WTC11 (cell line): ENCODE measurements around the gene LMO3. TPM values are rescaled to one million over a fixed set of nuclear protein-coding genes. Genes with fewer than 3 reads are reported as not detected.

Source experiments
- ATAC-seq: fragments of 200-7000 bp; cut with Tn5 transposase; 2 replicates; pipeline ENCODE4 v1.10.0; 2021; ENCODE audit warnings: mild to moderate bottlenecking, moderate library complexity
- CTCF ChIA-PET: fragments of 300-600 bp; sonication (Branson Sonifier 250); formaldehyde crosslinking; loops from one replicate; lab custom pipeline; 2021; ENCODE audit warnings: antibody characterized with exemption; lab: Charles Lee
- POLR2A ChIA-PET: fragments of 350-600 bp; sonication (Branson Sonifier 250); formaldehyde crosslinking; loops from one replicate; lab custom pipeline; 2021; ENCODE audit warnings: antibody characterized with exemption; lab: Charles Lee
- DNase-seq: peaks from one replicate; pipeline ENCODE4 v3.0.0; 2021; ENCODE audit warnings: low spot score
- H3K27ac Mint-ChIP-seq: 2 replicates; pipeline ENCODE4 v1.8.0; 2021; ENCODE audit warnings: mixed read lengths
- H3K27me3 Mint-ChIP-seq: 2 replicates; pipeline ENCODE4 v1.8.0; 2021; ENCODE audit warnings: low read depth, mild to moderate bottlenecking, moderate library complexity, mixed read lengths
- H3K36me3 Mint-ChIP-seq: 2 replicates; pipeline ENCODE4 v1.8.0; 2021; ENCODE audit warnings: mixed read lengths
- H3K4me1 Mint-ChIP-seq: 2 replicates; pipeline ENCODE4 v1.8.0; 2022; ENCODE audit warnings: mixed read lengths
- H3K4me3 Mint-ChIP-seq: 2 replicates; pipeline ENCODE4 v1.8.0; 2021; ENCODE audit warnings: mild to moderate bottlenecking, moderate library complexity, mixed read lengths
- H3K9me3 Mint-ChIP-seq: 2 replicates; pipeline ENCODE4 v1.8.0; 2021; ENCODE audit warnings: mixed read lengths
- ATF1 ChIP-seq: sonication (generic); formaldehyde crosslinking; IDR thresholded peaks from 2 replicates; pipeline ENCODE4 v1.8.1; 2023; ENCODE audit warnings: mild to moderate bottlenecking, moderate library complexity, missing genetic modification reagents
- CBFB ChIP-seq: sonication (generic); formaldehyde crosslinking; IDR thresholded peaks from 2 replicates; pipeline ENCODE4 v1.8.1; 2022; ENCODE audit warnings: mild to moderate bottlenecking, low read depth, missing genetic modification reagents
- CREM ChIP-seq: sonication (generic); formaldehyde crosslinking; IDR thresholded peaks from 2 replicates; pipeline ENCODE4 v1.8.1; 2022; ENCODE audit warnings: mild to moderate bottlenecking, missing genetic modification reagents, moderate library complexity
- EMX1 ChIP-seq: fragments of 250-450 bp; sonication (Bioruptor Pico); IDR thresholded peaks from 2 replicates; pipeline ENCODE4 v1.8.0; 2021; ENCODE audit warnings: mild to moderate bottlenecking
- FOXK1 ChIP-seq: sonication (generic); formaldehyde crosslinking; IDR thresholded peaks from 2 replicates; pipeline ENCODE4 v1.8.0; 2022; ENCODE audit warnings: mild to moderate bottlenecking, moderate library complexity, missing genetic modification reagents
- GTF2I ChIP-seq: fragments of 250-450 bp; sonication (Bioruptor Pico); conservative IDR thresholded peaks from 2 replicates; pipeline ENCODE4 v1.4.0; 2021; ENCODE audit warnings: mild to moderate bottlenecking
- KAT7 ChIP-seq: sonication (generic); formaldehyde crosslinking; IDR thresholded peaks from 2 replicates; pipeline ENCODE4 v1.8.1; 2023; ENCODE audit warnings: missing genetic modification reagents, mild to moderate bottlenecking, borderline replicate concordance
- NR1H2 ChIP-seq: sonication (generic); formaldehyde crosslinking; IDR thresholded peaks from 2 replicates; pipeline ENCODE4 v1.9.0; 2021; ENCODE audit warnings: mild to moderate bottlenecking, moderate library complexity, missing genetic modification reagents
- NR2C2 ChIP-seq: sonication (generic); formaldehyde crosslinking; IDR thresholded peaks from 2 replicates; pipeline ENCODE4 v1.8.0; 2022; ENCODE audit warnings: mild to moderate bottlenecking, missing genetic modification reagents
- NR3C1 ChIP-seq: sonication (generic); formaldehyde crosslinking; conservative IDR thresholded peaks from 2 replicates; pipeline ENCODE4 v1.8.1; 2023; ENCODE audit warnings: low read depth, mild to moderate bottlenecking, missing genetic modification reagents
- PRRX2 ChIP-seq: fragments of 250-450 bp; sonication (Bioruptor Pico); IDR thresholded peaks from 2 replicates; pipeline ENCODE4 v1.8.0; 2021; ENCODE audit warnings: mild to moderate bottlenecking
- RORB ChIP-seq: fragments of 250-450 bp; sonication (Bioruptor Pico); IDR thresholded peaks from 2 replicates; pipeline ENCODE4 v1.9.0; 2021; ENCODE audit warnings: mild to moderate bottlenecking
- SMAD4 ChIP-seq: sonication (generic); formaldehyde crosslinking; IDR thresholded peaks from 2 replicates; pipeline ENCODE4 v1.8.0; 2022; ENCODE audit warnings: mild to moderate bottlenecking, missing genetic modification reagents
- TP53 ChIP-seq: sonication (generic); formaldehyde crosslinking; IDR thresholded peaks from 2 replicates; pipeline ENCODE4 v1.8.1; 2023; ENCODE audit warnings: mild to moderate bottlenecking, missing genetic modification reagents
- ZNF425 ChIP-seq: fragments of 250-450 bp; sonication (Bioruptor Pico); conservative IDR thresholded peaks from 2 replicates; pipeline ENCODE4 v1.9.0; 2021; ENCODE audit warnings: mild to moderate bottlenecking
- ZNF512 ChIP-seq: sonication (generic); formaldehyde crosslinking; IDR thresholded peaks from 2 replicates; pipeline ENCODE4 v1.8.1; 2022; ENCODE audit warnings: missing genetic modification reagents, borderline replicate concordance
- total RNA-seq: library from RNA; stranded (reverse); gene quantifications from 3 replicates; pipeline ENCODE4 v1.2.3, GENCODE V29; 2021
- TF ChIP-seq, protein P1 (sequence below): sonication (generic); formaldehyde crosslinking; IDR thresholded peaks from 2 replicates; pipeline ENCODE4 v1.8.0; 2022; ENCODE audit warnings: mild to moderate bottlenecking, missing genetic modification reagents
- TF ChIP-seq, protein P2 (sequence below): fragments of 250-450 bp; sonication (Bioruptor Pico); IDR thresholded peaks from 2 replicates; pipeline ENCODE4 v1.9.0; 2021; ENCODE audit warnings: mild to moderate bottlenecking

Gene LMO3
- total RNA-seq, 1 experiment from 2014 or later = 29.8 TPM

DNA sequence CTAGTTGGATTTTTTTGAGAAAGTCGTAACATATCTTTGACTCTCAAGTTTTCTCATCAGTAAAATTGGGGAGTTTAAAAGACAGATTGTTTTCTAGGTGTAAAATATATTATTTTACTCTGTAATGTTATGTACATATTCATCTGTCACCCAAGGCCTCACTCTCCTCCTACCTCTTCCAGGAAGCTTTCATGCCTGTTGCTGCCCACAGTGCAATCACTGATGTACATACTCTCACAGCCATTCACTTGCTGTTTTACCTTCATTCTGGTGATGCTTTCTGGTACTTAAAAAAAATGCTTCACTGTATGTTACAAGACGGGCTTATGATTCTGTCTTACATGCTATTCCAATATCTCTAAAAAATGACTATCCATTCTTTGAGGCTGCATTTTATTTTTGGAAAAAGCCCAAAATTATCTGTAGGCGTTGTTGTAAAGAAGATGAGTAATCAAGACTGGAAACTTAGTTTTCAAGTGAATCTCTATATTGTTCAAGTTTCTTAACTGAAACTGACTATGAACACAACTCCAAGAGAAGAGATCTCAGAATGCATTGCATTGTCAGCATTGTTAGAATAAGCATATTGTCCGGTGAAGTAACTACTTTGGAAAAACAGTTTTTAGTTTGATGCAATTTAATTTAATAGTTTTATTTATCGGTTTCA lies 82.5 kb downstream of the LMO3 start:
- no peak overlapping the region for H3K27ac Mint-ChIP-seq
- TF ChIP-seq NR1H2 (CRISPR knock-in tag) (no peak), GTF2I (CRISPR knock-in tag) (no peak), RORB (CRISPR knock-in tag) (no peak), ATF1 (CRISPR knock-in tag) (no peak), FOXK1 (CRISPR knock-in tag) (no peak), NR3C1 (CRISPR knock-in tag) (no peak), CREM (no peak), NR2C2 (CRISPR knock-in tag) (no peak)
- TF ChIP-seq, protein P1, sequence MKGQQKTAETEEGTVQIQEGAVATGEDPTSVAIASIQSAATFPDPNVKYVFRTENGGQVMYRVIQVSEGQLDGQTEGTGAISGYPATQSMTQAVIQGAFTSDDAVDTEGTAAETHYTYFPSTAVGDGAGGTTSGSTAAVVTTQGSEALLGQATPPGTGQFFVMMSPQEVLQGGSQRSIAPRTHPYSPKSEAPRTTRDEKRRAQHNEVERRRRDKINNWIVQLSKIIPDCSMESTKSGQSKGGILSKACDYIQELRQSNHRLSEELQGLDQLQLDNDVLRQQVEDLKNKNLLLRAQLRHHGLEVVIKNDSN (CRISPR knock-in tag) = no peak
- TF ChIP-seq, all 79 proteins: peak for 0
- no peaks in the 10 kb centered on the region for H3K36me3 Mint-ChIP-seq

DNA sequence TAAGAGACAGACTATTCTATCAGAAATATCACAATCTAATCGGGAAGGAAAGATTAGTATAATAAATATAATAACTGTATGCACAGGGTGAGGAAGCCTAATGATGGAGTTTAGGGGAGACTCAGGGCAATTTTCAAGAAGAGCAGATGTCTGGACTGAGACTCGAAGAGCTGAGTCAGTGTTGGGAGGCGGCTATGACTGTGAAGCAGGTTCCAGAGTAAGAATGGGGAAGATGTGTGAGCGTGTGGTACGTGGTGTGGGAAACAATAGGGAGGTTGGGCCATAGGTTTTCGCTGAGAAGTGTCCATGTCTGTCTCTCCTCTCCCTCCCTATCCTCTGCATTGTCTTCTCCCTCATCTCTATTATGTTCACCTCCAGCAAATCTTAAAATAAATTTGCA lies 85.6 kb downstream of the LMO3 start:
- no peaks in the 10 kb centered on the region for H3K36me3 Mint-ChIP-seq
- ATAC-seq (no peak), DNase-seq (no peak)
- POLR2A ChIA-PET = no interaction called here
- no peak for TF ChIP-seq SMAD4 (CRISPR knock-in tag)
- no peak for TF ChIP-seq PRRX2
- no peak for TF ChIP-seq ZNF512 (CRISPR knock-in tag)
- TF ChIP-seq KAT7 = no peak
- TF ChIP-seq CBFB (CRISPR knock-in tag) = no peak
- no peak for TF ChIP-seq TP53 (CRISPR knock-in tag)
- TF ChIP-seq, protein P2, sequence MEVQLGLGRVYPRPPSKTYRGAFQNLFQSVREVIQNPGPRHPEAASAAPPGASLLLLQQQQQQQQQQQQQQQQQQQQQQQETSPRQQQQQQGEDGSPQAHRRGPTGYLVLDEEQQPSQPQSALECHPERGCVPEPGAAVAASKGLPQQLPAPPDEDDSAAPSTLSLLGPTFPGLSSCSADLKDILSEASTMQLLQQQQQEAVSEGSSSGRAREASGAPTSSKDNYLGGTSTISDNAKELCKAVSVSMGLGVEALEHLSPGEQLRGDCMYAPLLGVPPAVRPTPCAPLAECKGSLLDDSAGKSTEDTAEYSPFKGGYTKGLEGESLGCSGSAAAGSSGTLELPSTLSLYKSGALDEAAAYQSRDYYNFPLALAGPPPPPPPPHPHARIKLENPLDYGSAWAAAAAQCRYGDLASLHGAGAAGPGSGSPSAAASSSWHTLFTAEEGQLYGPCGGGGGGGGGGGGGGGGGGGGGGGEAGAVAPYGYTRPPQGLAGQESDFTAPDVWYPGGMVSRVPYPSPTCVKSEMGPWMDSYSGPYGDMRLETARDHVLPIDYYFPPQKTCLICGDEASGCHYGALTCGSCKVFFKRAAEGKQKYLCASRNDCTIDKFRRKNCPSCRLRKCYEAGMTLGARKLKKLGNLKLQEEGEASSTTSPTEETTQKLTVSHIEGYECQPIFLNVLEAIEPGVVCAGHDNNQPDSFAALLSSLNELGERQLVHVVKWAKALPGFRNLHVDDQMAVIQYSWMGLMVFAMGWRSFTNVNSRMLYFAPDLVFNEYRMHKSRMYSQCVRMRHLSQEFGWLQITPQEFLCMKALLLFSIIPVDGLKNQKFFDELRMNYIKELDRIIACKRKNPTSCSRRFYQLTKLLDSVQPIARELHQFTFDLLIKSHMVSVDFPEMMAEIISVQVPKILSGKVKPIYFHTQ (CRISPR knock-in tag) = no peak
- no peak for TF ChIP-seq EMX1 (CRISPR knock-in tag)
- no peak for TF ChIP-seq ZNF425
- H3K27ac Mint-ChIP-seq = no peak overlapping the region
- no peaks in the 10 kb centered on the region for H3K27me3 Mint-ChIP-seq
- CTCF ChIA-PET = no interaction called here
- H3K4me1 Mint-ChIP-seq = peaks cover 19% of the 10 kb centered on the region
- no peaks in the 10 kb centered on the region for H3K9me3 Mint-ChIP-seq
- no peak overlapping the region for H3K4me3 Mint-ChIP-seq

More for the DNA sequence above, 82.5 kb downstream of the LMO3 start:
- ChIA-PET CTCF (no interaction called here), POLR2A (no interaction called here)
- Mint-ChIP-seq H3K9me3 (0 out of 2 replicates have a peak, but pooled peaks cover 5% of the 10 kb centered on the region), H3K4me1 (peaks cover 19% of the 10 kb centered on the region), H3K4me3 (no peak overlapping the region), H3K27me3 (no peaks in the 10 kb centered on the region)
- DNase-seq = no peak
- ATAC-seq = no peak
